OCI-LY1 (cell line): ENCODE results near the gene ADAM19.

Source experiments
- H2AFZ ChIP-seq: fragments of 200-600 bp; sonication (generic), shearing (Covaris generic); 2 replicates; pipeline ENCODE4 v1.6.0; 2014; ENCODE audit warnings: antibody characterized with exemption, mild to moderate bottlenecking, low read length
- H3F3A ChIP-seq: fragments of 200-600 bp; sonication (generic), shearing (Covaris generic); 2 replicates; pipeline ENCODE4 v1.6.0; 2014; ENCODE audit warnings: mild to moderate bottlenecking, antibody characterized with exemption, low read length, moderate library complexity; ENCODE audit not compliant: insufficient read depth
- H3K27ac ChIP-seq: fragments of 200-600 bp; sonication (generic); 2 replicates; pipeline ENCODE4 v1.5.1; 2014; ENCODE audit warnings: low read length, mixed run types, mild to moderate bottlenecking, low read depth; ENCODE audit not compliant: poor library complexity, severe bottlenecking
- H3K27me3 ChIP-seq: fragments of 200-600 bp; sonication (generic); 2 replicates; pipeline ENCODE4 v1.6.0; 2014; ENCODE audit warnings: antibody characterized with exemption, mild to moderate bottlenecking, low read length, moderate library complexity; ENCODE audit not compliant: insufficient read depth
- H3K36me3 ChIP-seq: fragments of 200-600 bp; sonication (generic); 2 replicates; pipeline ENCODE4 v1.6.1; 2014; ENCODE audit warnings: mild to moderate bottlenecking, antibody characterized with exemption, low read length, moderate library complexity, mixed read lengths; ENCODE audit not compliant: insufficient read depth
- H3K4me1 ChIP-seq: fragments of 200-600 bp; sonication (generic); 2 replicates; pipeline ENCODE4 v1.5.1; 2014; ENCODE audit warnings: mild to moderate bottlenecking, low read length, moderate library complexity; ENCODE audit not compliant: insufficient read depth, severe bottlenecking
- H3K4me2 ChIP-seq: fragments of 200-600 bp; sonication (generic), shearing (Covaris generic); 2 replicates; pipeline ENCODE4 v1.6.1; 2014; ENCODE audit warnings: low read length
- H3K4me3 ChIP-seq: fragments of 200-600 bp; sonication (generic); 2 replicates; pipeline ENCODE4 v1.5.1; 2014; ENCODE audit warnings: low read length, low read depth, mild to moderate bottlenecking, mixed read lengths; ENCODE audit not compliant: poor library complexity, severe bottlenecking
- H3K79me2 ChIP-seq: fragments of 200-600 bp; shearing (Covaris generic); 2 replicates; pipeline ENCODE4 v1.6.1; 2016; ENCODE audit warnings: mixed run types, low read length, mixed read lengths; ENCODE audit not compliant: insufficient read depth
- H3K9ac ChIP-seq: fragments of 200-600 bp; sonication (generic), shearing (Covaris generic); 2 replicates; pipeline ENCODE4 v1.6.1; 2014; ENCODE audit warnings: mild to moderate bottlenecking, low read length, mixed read lengths
- H3K9me2 ChIP-seq: fragments of 200-600 bp; sonication (generic), shearing (Covaris generic); 2 replicates; pipeline ENCODE4 v1.6.1; 2014; ENCODE audit warnings: low read depth, mild to moderate bottlenecking, low read length, mixed read lengths
- H3K9me3 ChIP-seq: fragments of 200-600 bp; shearing (Covaris generic); 2 replicates; pipeline ENCODE4 v1.6.1; 2014; ENCODE audit warnings: low read length, mixed read lengths
- H4K20me1 ChIP-seq: fragments of 200-600 bp; sonication (generic), shearing (Covaris generic); 2 replicates; pipeline ENCODE4 v1.6.0; 2016; ENCODE audit warnings: mild to moderate bottlenecking, low read length; ENCODE audit not compliant: insufficient read depth
- CTCF ChIP-seq: fragments of 200-600 bp; sonication (generic), shearing (Covaris generic); IDR thresholded peaks from 2 replicates; pipeline ENCODE4 v1.5.1; 2017; ENCODE audit warnings: mild to moderate bottlenecking, antibody characterized with exemption, low read length, moderate library complexity, mixed read lengths
- EZH2 ChIP-seq: fragments of 200-600 bp; sonication (generic), shearing (Covaris generic); IDR thresholded peaks from 2 replicates; pipeline ENCODE4 v1.8.0; 2017; ENCODE audit warnings: borderline replicate concordance, mixed run types, mild to moderate bottlenecking, antibody characterized with exemption, low read length, moderate library complexity, mixed read lengths

Gene ADAM19

GRCh38 chr5:157555037-157555640 lies 20.4 kb downstream of the ADAM19 start:
- H3K4me2 ChIP-seq: no peak overlapping the region
- no peaks in the 10 kb centered on the region for H4K20me1 ChIP-seq
- no peak overlapping the region for H2AFZ ChIP-seq
- H3K9ac ChIP-seq: no peak overlapping the region
- H3K27me3 ChIP-seq: peaks cover 3% of the 10 kb centered on the region; the same call in 1 of the 2 replicates
- no peaks in the 10 kb centered on the region for H3F3A ChIP-seq
- no peak overlapping the region for H3K27ac ChIP-seq
- H3K9me3 ChIP-seq: no peaks in the 10 kb centered on the region
- peaks cover under 1% of the 10 kb centered on the region for H3K4me1 ChIP-seq
- no peaks in the 10 kb centered on the region for H3K9me2 ChIP-seq
- no peaks in the 10 kb centered on the region for H3K79me2 ChIP-seq
- H3K4me3 ChIP-seq: no peak overlapping the region
- no peaks in the 10 kb centered on the region for H3K36me3 ChIP-seq
- TF ChIP-seq CTCF (no peak), EZH2 (no peak)

GRCh38 chr5:157554179-157555036 lies 21.2 kb downstream of the ADAM19 start:
- H2AFZ ChIP-seq: no peak overlapping the region
- H3K27ac ChIP-seq: no peak overlapping the region
- H3K9me3 ChIP-seq: no peaks in the 10 kb centered on the region
- H3K27me3 ChIP-seq: peaks cover under 1% of the 10 kb centered on the region; the same call in 1 of the 2 replicates
- H3F3A ChIP-seq: no peaks in the 10 kb centered on the region
- TF ChIP-seq EZH2 (no peak), CTCF (no peak)
- no peak overlapping the region for H3K9ac ChIP-seq
- no peak overlapping the region for H3K4me3 ChIP-seq
- no peaks in the 10 kb centered on the region for H3K9me2 ChIP-seq
- H4K20me1 ChIP-seq: no peaks in the 10 kb centered on the region
- H3K4me1 ChIP-seq: no peaks in the 10 kb centered on the region
- H3K4me2 ChIP-seq: no peak overlapping the region
- H3K79me2 ChIP-seq: no peaks in the 10 kb centered on the region
- no peaks in the 10 kb centered on the region for H3K36me3 ChIP-seq

DNA sequence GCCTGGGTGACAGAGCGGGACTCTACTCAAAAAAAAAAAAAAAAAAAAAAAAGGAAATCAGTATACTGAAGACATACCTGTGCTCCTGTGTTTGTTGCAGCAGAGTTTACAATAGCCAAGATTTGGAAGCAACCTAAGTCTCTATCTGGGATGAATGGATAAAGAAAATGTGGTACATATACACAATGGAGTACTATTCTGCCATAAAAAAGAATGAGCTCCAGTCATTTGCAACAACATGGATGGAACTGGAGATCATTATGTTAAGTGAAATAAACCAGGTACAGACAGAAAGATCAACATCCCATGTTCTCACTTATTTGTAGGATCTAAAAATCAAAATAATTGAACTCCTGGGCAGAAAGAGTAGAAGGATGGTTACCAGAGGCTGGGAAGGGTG lies 22.9 kb downstream of the ADAM19 start:
- Histone ChIP-seq H3K9me3 (no peaks in the 10 kb centered on the region), H3K4me3 (no peak overlapping the region), H3F3A (no peaks in the 10 kb centered on the region), H2AFZ (no peak overlapping the region), H3K4me1 (no peaks in the 10 kb centered on the region), H3K4me2 (no peak overlapping the region), H3K9ac (no peak overlapping the region), H3K27ac (no peak overlapping the region), H3K36me3 (no peaks in the 10 kb centered on the region), H3K79me2 (no peaks in the 10 kb centered on the region), H3K27me3 (no peaks in the 10 kb centered on the region; the same call in 1 of the 2 replicates), H3K9me2 (no peaks in the 10 kb centered on the region), H4K20me1 (no peaks in the 10 kb centered on the region)
- no peak for TF ChIP-seq CTCF
- no peak for TF ChIP-seq EZH2
